ENCODE results near the gene UBE2I.

Gene UBE2I

DNA sequence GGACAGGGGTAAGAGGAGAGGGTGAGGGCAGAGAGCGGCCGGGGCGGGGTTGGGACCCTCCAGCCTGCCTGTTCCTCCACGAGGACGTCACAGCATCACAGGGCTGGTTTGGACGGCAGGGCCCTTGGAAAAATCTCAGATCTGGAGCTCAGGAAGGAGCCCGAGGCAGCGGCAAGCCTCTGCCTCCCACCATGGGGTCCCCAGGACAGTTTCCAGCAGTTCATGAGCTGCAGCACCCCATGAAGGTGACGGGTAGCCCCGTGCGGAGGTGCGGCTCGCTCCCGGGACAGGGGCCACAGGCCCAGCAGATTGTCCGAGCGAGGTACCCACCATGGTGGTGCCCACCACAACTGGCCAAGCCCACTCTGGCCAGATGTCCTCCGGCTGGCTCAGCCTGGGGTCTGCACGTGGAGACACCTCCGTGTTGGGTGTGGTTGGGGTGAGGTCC, 32.3 kb upstream of the UBE2I start:
- H3K4me3 ChIP-seq (ENCODE audit: severe bottlenecking): no peak overlapping the region
- H3K27ac ChIP-seq (ENCODE audit: poor library complexity, severe bottlenecking): no peak overlapping the region
- TF ChIP-seq, protein P1, sequence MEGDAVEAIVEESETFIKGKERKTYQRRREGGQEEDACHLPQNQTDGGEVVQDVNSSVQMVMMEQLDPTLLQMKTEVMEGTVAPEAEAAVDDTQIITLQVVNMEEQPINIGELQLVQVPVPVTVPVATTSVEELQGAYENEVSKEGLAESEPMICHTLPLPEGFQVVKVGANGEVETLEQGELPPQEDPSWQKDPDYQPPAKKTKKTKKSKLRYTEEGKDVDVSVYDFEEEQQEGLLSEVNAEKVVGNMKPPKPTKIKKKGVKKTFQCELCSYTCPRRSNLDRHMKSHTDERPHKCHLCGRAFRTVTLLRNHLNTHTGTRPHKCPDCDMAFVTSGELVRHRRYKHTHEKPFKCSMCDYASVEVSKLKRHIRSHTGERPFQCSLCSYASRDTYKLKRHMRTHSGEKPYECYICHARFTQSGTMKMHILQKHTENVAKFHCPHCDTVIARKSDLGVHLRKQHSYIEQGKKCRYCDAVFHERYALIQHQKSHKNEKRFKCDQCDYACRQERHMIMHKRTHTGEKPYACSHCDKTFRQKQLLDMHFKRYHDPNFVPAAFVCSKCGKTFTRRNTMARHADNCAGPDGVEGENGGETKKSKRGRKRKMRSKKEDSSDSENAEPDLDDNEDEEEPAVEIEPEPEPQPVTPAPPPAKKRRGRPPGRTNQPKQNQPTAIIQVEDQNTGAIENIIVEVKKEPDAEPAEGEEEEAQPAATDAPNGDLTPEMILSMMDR (IDR thresholded peaks at IDR 0.05; ENCODE audit: poor library complexity, severe bottlenecking): no peak
- H3K36me3 ChIP-seq (ENCODE audit: low read depth): no peaks in the 10 kb centered on the region
- no peaks in the 10 kb centered on the region for H3K9me3 ChIP-seq (ENCODE audit: severe bottlenecking)
- no peak for ATAC-seq (ENCODE audit: low read depth)
- peaks cover 6% of the 10 kb centered on the region for H3K27me3 ChIP-seq (ENCODE audit: insufficient read depth, poor library complexity, severe bottlenecking)
- H3K4me1 ChIP-seq (ENCODE audit: insufficient read depth, poor library complexity, severe bottlenecking): no peaks in the 10 kb centered on the region
- DNase-seq (ENCODE audit: low spot score): peak; percentile 59

DNA sequence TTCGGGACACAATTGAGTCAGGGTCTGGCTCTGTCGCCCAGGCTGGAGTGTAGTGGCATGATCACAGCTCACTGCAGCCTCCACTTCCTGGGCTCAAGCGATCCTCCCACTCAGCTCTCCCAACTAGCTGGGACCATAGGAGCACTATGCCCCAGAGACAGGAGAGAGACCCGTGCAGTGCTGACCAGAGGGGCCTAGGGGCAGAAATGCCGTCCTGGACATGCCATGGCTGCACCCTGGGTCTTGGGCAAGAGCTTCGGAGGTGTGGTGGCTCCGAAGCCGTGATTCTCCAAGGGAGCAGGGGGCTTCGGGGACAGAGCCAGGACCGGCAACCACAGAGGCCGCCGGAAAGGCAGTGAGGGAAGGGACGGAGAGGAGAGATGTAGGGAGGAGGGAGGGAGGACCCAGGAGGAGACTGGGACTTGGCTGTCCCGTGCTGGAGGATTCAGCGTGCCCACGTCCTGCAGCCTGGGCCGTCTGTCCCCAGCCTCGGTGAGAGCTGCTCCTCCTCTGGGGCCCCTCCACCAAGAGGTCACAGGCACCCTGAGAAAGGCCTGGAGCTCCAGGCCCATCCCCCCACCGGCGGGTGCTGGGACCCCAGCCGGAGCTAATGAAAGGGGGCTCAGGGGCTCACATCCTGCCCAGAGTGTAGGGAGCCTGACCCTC, 31.7 kb upstream of the UBE2I start:
- H3K4me1 ChIP-seq (ENCODE audit: insufficient read depth, poor library complexity, severe bottlenecking): no peaks in the 10 kb centered on the region
- no peaks in the 10 kb centered on the region for H3K36me3 ChIP-seq (ENCODE audit: low read depth)
- no peak overlapping the region for H3K4me3 ChIP-seq (ENCODE audit: severe bottlenecking)
- H3K9me3 ChIP-seq (ENCODE audit: severe bottlenecking): no peaks in the 10 kb centered on the region
- TF ChIP-seq, protein P1 (IDR thresholded peaks at IDR 0.05; ENCODE audit: poor library complexity, severe bottlenecking): no peak
- ATAC-seq (ENCODE audit: low read depth) (no peak), DNase-seq (ENCODE audit: low spot score) (no peak)
- H3K27me3 ChIP-seq (ENCODE audit: insufficient read depth, poor library complexity, severe bottlenecking): peaks cover 3% of the 10 kb centered on the region
- H3K27ac ChIP-seq (ENCODE audit: poor library complexity, severe bottlenecking): no peak overlapping the region

DNA sequence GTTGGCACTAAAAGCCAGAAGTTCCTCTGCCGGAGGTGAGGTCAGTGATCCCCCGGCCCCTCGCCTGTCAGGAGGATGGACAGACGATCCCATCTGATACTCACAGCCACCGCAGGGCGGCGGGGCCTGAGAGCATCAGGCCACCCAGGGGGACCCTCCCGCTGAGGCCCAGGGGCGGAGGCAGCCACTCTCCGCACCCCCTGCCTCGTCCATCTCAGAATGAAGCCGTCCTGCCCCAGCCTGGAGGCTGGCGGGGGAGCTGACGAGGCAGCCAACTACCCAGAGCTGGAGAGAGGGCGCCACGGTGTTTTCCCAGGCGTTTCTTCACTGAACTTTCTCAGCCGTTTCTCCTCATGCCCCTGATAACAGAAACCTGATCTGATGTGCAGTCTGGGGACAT, 31.0 kb upstream of the UBE2I start:
- H3K27me3 ChIP-seq (ENCODE audit: insufficient read depth, poor library complexity, severe bottlenecking): peaks cover 3% of the 10 kb centered on the region
- ATAC-seq (ENCODE audit: low read depth) (peak; percentile 24; the same call in 1 of the 3 replicates), DNase-seq (ENCODE audit: low spot score) (no peak)
- no peak overlapping the region for H3K4me3 ChIP-seq (ENCODE audit: severe bottlenecking)
- H3K36me3 ChIP-seq (ENCODE audit: low read depth): no peaks in the 10 kb centered on the region
- TF ChIP-seq, protein P1 (IDR thresholded peaks at IDR 0.05; ENCODE audit: poor library complexity, severe bottlenecking): no peak
- H3K4me1 ChIP-seq (ENCODE audit: insufficient read depth, poor library complexity, severe bottlenecking): no peaks in the 10 kb centered on the region
- H3K9me3 ChIP-seq (ENCODE audit: severe bottlenecking): no peaks in the 10 kb centered on the region
- no peak overlapping the region for H3K27ac ChIP-seq (ENCODE audit: poor library complexity, severe bottlenecking)

DNA sequence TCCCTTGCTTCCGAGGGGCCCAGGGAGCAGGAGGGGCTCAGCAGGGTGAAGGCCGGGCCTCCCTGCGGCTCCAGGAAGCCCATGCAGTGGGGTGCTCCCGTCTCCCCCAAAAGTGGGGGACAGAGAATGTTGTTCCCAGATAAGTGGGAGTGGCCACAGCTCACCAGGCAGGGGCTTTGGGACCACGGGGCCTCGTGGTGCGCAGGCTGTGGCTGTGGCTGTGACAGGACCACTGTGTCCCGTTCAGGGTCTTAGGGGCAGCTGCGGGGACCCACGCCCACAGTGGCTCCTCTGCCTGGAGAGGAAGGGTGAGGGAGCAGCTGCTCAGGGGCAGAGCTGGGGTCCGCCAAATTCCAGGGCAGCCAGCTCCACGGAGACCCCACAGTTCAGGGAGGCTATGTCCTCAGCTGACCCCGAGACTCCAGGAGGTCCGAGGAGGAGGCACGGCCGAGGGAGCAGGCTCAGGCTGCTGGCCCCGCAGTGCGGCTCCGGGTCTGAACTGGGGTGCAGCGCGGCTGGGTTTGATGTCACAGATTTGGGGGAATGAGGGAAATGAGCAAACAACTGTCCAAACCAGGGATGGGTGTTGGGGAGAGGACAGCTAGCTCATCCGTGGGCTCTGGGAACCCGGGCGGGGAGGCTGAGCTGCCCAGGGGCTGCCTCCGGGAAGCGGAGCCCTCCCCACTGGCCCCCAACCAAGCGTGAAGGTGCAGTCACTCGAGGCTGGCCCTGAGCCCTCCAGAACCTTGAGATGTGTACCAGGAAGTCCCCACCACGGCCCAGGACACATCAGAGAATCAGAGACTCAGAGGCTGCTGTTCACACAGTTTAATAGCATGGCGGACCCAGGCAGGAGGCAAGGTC, 30.1 kb upstream of the UBE2I start:
- Histone ChIP-seq H3K4me1 (ENCODE audit: insufficient read depth, poor library complexity, severe bottlenecking) (no peaks in the 10 kb centered on the region), H3K27ac (ENCODE audit: poor library complexity, severe bottlenecking) (no peak overlapping the region), H3K9me3 (ENCODE audit: severe bottlenecking) (no peaks in the 10 kb centered on the region), H3K27me3 (ENCODE audit: insufficient read depth, poor library complexity, severe bottlenecking) (peaks cover 5% of the 10 kb centered on the region), H3K4me3 (ENCODE audit: severe bottlenecking) (no peak overlapping the region), H3K36me3 (ENCODE audit: low read depth) (no peaks in the 10 kb centered on the region)
- no peak for ATAC-seq (ENCODE audit: low read depth)
- peak; percentile 61 for DNase-seq (ENCODE audit: low spot score)
- TF ChIP-seq, protein P1 (IDR thresholded peaks at IDR 0.05; ENCODE audit: poor library complexity, severe bottlenecking): no peak
